Loucy (cell line): Measurements from ENCODE around the gene GTF2A1.
"Not testable (repeated sequence)": the region's sequence is repeated elsewhere in the genome, so short reads cannot be mapped to it uniquely, and the experiment has no call there.

Experiments used
- H2AFZ ChIP-seq: fragments of 200-600 bp; sonication (generic); 2 replicates; pipeline ENCODE4 v1.6.0; 2016; ENCODE audit warnings: antibody characterized with exemption, mild to moderate bottlenecking, low read length, moderate library complexity
- H3F3A ChIP-seq: fragments of 200-600 bp; 2 replicates; pipeline ENCODE4 v1.6.0; 2016; ENCODE audit warnings: antibody characterized with exemption, low read depth, mild to moderate bottlenecking
- H3K27me3 ChIP-seq: fragments of 200-600 bp; sonication (generic); 2 replicates; pipeline ENCODE4 v1.6.1; 2014; ENCODE audit warnings: low read length, mild to moderate bottlenecking; ENCODE audit not compliant: insufficient read depth, poor library complexity, severe bottlenecking
- H3K36me3 ChIP-seq: fragments of 200-600 bp; sonication (generic); 2 replicates; pipeline ENCODE4 v1.6.1; 2016; ENCODE audit warnings: low read length; ENCODE audit not compliant: insufficient read depth
- H3K4me1 ChIP-seq: fragments of 200-600 bp; sonication (generic); 2 replicates; pipeline ENCODE4 v1.5.1; 2014; ENCODE audit warnings: low read length, mild to moderate bottlenecking; ENCODE audit not compliant: insufficient read depth, poor library complexity, severe bottlenecking
- H3K4me2 ChIP-seq: fragments of 200-600 bp; sonication (generic); 2 replicates; pipeline ENCODE4 v1.6.0; 2014; ENCODE audit warnings: antibody characterized with exemption, low read length, low read depth, mild to moderate bottlenecking; ENCODE audit not compliant: poor library complexity, severe bottlenecking
- H3K4me3 ChIP-seq: fragments of 200-600 bp; sonication (generic); 2 replicates; pipeline ENCODE4 v1.5.1; 2014; ENCODE audit warnings: low read length, mild to moderate bottlenecking, mixed read lengths; ENCODE audit not compliant: poor library complexity, severe bottlenecking
- H3K79me2 ChIP-seq: fragments of 200-600 bp; sonication (generic); 2 replicates; pipeline ENCODE4 v1.6.1; 2014; ENCODE audit warnings: low read length; ENCODE audit not compliant: insufficient read depth
- H3K9ac ChIP-seq: fragments of 200-600 bp; sonication (generic); 2 replicates; pipeline ENCODE4 v1.6.0; 2014; ENCODE audit warnings: mild to moderate bottlenecking, low read depth, low read length, moderate library complexity; ENCODE audit not compliant: poor library complexity, severe bottlenecking
- H3K9me2 ChIP-seq: fragments of 200-600 bp; sonication (generic); replicated peaks from 2 replicates; pipeline ENCODE4 v1.6.1; 2016; ENCODE audit warnings: low read depth, low read length, mixed read lengths
- H3K9me3 ChIP-seq: fragments of 200-600 bp; sonication (generic); 2 replicates; pipeline ENCODE4 v1.6.1; 2014; ENCODE audit warnings: mild to moderate bottlenecking, antibody characterized with exemption, low read length, low read depth; ENCODE audit not compliant: insufficient read depth
- H4K20me1 ChIP-seq: fragments of 200-600 bp; sonication (generic); 2 replicates; pipeline ENCODE4 v1.6.0; 2014; ENCODE audit warnings: antibody characterized with exemption, low read length, mild to moderate bottlenecking; ENCODE audit not compliant: insufficient read depth, poor library complexity, severe bottlenecking
- CTCF ChIP-seq: fragments of 200-600 bp; sonication (generic); conservative IDR thresholded peaks from 2 replicates; pipeline ENCODE4 v1.5.1; 2014; ENCODE audit warnings: mild to moderate bottlenecking, antibody characterized with exemption, low read length
- EZH2phosphoT487 ChIP-seq: fragments of 200-600 bp; IDR thresholded peaks from 2 replicates; pipeline ENCODE4 v1.6.1; 2018; ENCODE audit warnings: antibody characterized with exemption, mild to moderate bottlenecking, moderate library complexity, borderline replicate concordance

The GTF2A1 gene

GRCh38 chr14:81246461-81247270, 25.9 kb upstream of the GTF2A1 start:
- peak overlapping the region; percentile 7 for H3K9ac ChIP-seq
- H2AFZ ChIP-seq, result no peak overlapping the region

GRCh38 chr14:81245771-81246170, 25.0 kb upstream of the GTF2A1 start:
- Histone ChIP-seq H3K9me3 (peaks cover 4% of the 10 kb centered on the region; the same call in 1 of the 2 replicates), H3K79me2 (no peaks in the 10 kb centered on the region), H3K4me1 (peaks cover 12% of the 10 kb centered on the region), H3K36me3 (no peaks in the 10 kb centered on the region), H3K9ac (no peak overlapping the region), H3K9me2 (no peaks in the 10 kb centered on the region), H2AFZ (no peak overlapping the region), H3K4me3 (no peak overlapping the region), H3K4me2 (no peak overlapping the region), H4K20me1 (no peaks in the 10 kb centered on the region), H3K27me3 (no peaks in the 10 kb centered on the region), H3F3A (no peaks in the 10 kb centered on the region)
- no peak for TF ChIP-seq CTCF
- TF ChIP-seq EZH2phosphoT487, result no peak

More at GRCh38 chr14:81246461-81247270, 25.9 kb upstream of the GTF2A1 start:
- Histone ChIP-seq H3K9me3 (peaks cover 4% of the 10 kb centered on the region; the same call in 1 of the 2 replicates), H3K27me3 (no peaks in the 10 kb centered on the region), H3K36me3 (no peaks in the 10 kb centered on the region), H3K4me2 (peak overlapping the region; percentile 5), H3F3A (no peaks in the 10 kb centered on the region), H3K4me3 (no peak overlapping the region), H3K79me2 (no peaks in the 10 kb centered on the region), H3K9me2 (no peaks in the 10 kb centered on the region), H4K20me1 (no peaks in the 10 kb centered on the region), H3K4me1 (peaks cover 12% of the 10 kb centered on the region)
- TF ChIP-seq EZH2phosphoT487 (no peak), CTCF (no peak)

GRCh38 chr14:81244431-81244830, 23.7 kb upstream of the GTF2A1 start:
- not testable (repeated sequence) for H3K79me2 ChIP-seq, H3K9me3 ChIP-seq, H3K9me2 ChIP-seq, H3K27me3 ChIP-seq, H3F3A ChIP-seq, H3K4me3 ChIP-seq, H3K9ac ChIP-seq, H2AFZ ChIP-seq, H3K36me3 ChIP-seq, H4K20me1 ChIP-seq, H3K4me2 ChIP-seq
- peaks cover 12% of the 10 kb centered on the region for H3K4me1 ChIP-seq

GRCh38 chr14:81243499-81243898, 22.7 kb upstream of the GTF2A1 start:
- TF ChIP-seq EZH2phosphoT487 (no peak), CTCF (no peak)

GRCh38 chr14:81236849-81237248, 16.1 kb upstream of the GTF2A1 start:
- not testable (repeated sequence) for H3K9me2 ChIP-seq, H2AFZ ChIP-seq, H3K27me3 ChIP-seq, H3K4me1 ChIP-seq, H3F3A ChIP-seq, H3K9ac ChIP-seq, H3K9me3 ChIP-seq, H3K4me3 ChIP-seq, H3K4me2 ChIP-seq, H3K36me3 ChIP-seq, H3K79me2 ChIP-seq, H4K20me1 ChIP-seq

More at GRCh38 chr14:81243499-81243898, 22.7 kb upstream of the GTF2A1 start:
- Histone ChIP-seq H3K9me2 (no peaks in the 10 kb centered on the region), H3F3A (no peaks in the 10 kb centered on the region), H3K27me3 (no peaks in the 10 kb centered on the region), H3K79me2 (no peaks in the 10 kb centered on the region), H3K4me2 (no peak overlapping the region), H3K9me3 (peaks cover 4% of the 10 kb centered on the region; the same call in 1 of the 2 replicates), H3K36me3 (no peaks in the 10 kb centered on the region), H3K9ac (no peak overlapping the region), H2AFZ (no peak overlapping the region), H3K4me3 (no peak overlapping the region), H3K4me1 (peaks cover 12% of the 10 kb centered on the region), H4K20me1 (no peaks in the 10 kb centered on the region)
